Endothelial cell of umbilical vein (primary cell): Measurements from ENCODE around the gene BAZ1B. TPM values are rescaled to one million over a fixed set of nuclear protein-coding genes. Genes with fewer than 3 reads are reported as not detected.
A peak's percentile ranks its signal among the peaks of the same experiment; 100 is the strongest.

ENCODE experiments used
- BruUV-seq: library from RNA; stranded (reverse); fragments of 400-500 nt; replicated peaks from 2 replicates; lab custom pipeline; 2021; lab: Mats Ljungman, UMichigan
- CTCF ChIA-PET: fragments of 300-600, 350-600 bp; sonication (Branson Sonifier 250); formaldehyde crosslinking; loops from one replicate; lab custom pipeline; 2021; ENCODE audit warnings: antibody characterized with exemption, inconsistent platforms; lab: Charles Lee
- POLR2A ChIA-PET: fragments of 300-600, 350-600 bp; sonication (Branson Sonifier 250); formaldehyde crosslinking; loops from one replicate; lab custom pipeline; 2021; ENCODE audit warnings: antibody characterized with exemption, inconsistent platforms; lab: Charles Lee
- DNase-seq: peaks from one replicate; pipeline ENCODE4 v3.0.0-alpha.2; 2011; ENCODE audit warnings: low read depth, low spot score
- FAIRE-seq: peaks from 2 replicates; lab custom pipeline; 2011; peaks lifted over from hg19 to GRCh38; lab: Jason Lieb, UNC
- H2AFZ ChIP-seq: 2 replicates; pipeline ENCODE4 v1.6.0; 2012; ENCODE audit warnings: low read depth, low read length, control low read depth, inconsistent platforms
- H3K27ac ChIP-seq: 2 replicates; pipeline ENCODE4 v1.5.1; 2011; ENCODE audit warnings: low read depth, mild to moderate bottlenecking, control low read depth, low read length, moderate library complexity; ENCODE audit not compliant: insufficient read depth
- H3K27me3 ChIP-seq, 2 experiments: 2 replicates each; pipeline versions ENCODE4 v1.6.0 to v1.6.1; 2011; ENCODE audit warnings: low read length in 2 of 2, mixed read lengths in 1 of 2; ENCODE audit not compliant: control insufficient read depth in 2 of 2, insufficient read depth in 2 of 2
- H3K36me3 ChIP-seq, 2 experiments: 2 replicates in 1 of 2; 3 replicates in 1 of 2; pipeline ENCODE4 v1.5.1; 2011; ENCODE audit warnings: low read length in 2 of 2, mild to moderate bottlenecking in 1 of 2, moderate library complexity in 1 of 2; ENCODE audit not compliant: control insufficient read depth in 2 of 2, insufficient read depth in 2 of 2; ENCODE audit errors: extremely low read depth in 1 of 2
- H3K4me1 ChIP-seq: 3 replicates; pipeline ENCODE4 v1.5.1; 2011; ENCODE audit warnings: mild to moderate bottlenecking, low read length; ENCODE audit not compliant: control insufficient read depth, insufficient read depth; ENCODE audit errors: extremely low read depth
- H3K4me2 ChIP-seq: 2 replicates; pipeline ENCODE4 v1.6.1; 2011; ENCODE audit warnings: low read length, control low read depth, mixed read lengths; ENCODE audit not compliant: insufficient read depth
- H3K4me3 ChIP-seq, 3 experiments: fragments of 200-600 bp in 1 of 3; sonication (generic), shearing (Covaris generic) in 1 of 3; replicated peaks in 1 of 3; 2 replicates each; pipeline ENCODE4 v1.5.1; 2011 to 2016; ENCODE audit warnings: control low read depth in 3 of 3, low read length in 3 of 3, mild to moderate bottlenecking in 2 of 3, inconsistent platforms in 1 of 3, low read depth in 1 of 3, moderate library complexity in 1 of 3; ENCODE audit not compliant: insufficient read depth in 1 of 3
- H3K79me2 ChIP-seq: 2 replicates; pipeline ENCODE4 v1.6.0; 2012; ENCODE audit warnings: low read length, inconsistent platforms; ENCODE audit not compliant: control insufficient read depth, insufficient read depth
- H3K9ac ChIP-seq: replicated peaks from 2 replicates; pipeline ENCODE3; 2011; ENCODE audit warnings: low read length, control low read depth; ENCODE audit not compliant: insufficient read depth; ENCODE audit errors: extremely low read depth
- H3K9me1 ChIP-seq: replicated peaks from 3 replicates; pipeline ENCODE4 v1.6.0; 2011; ENCODE audit warnings: mild to moderate bottlenecking, low read length; ENCODE audit not compliant: control insufficient read depth, insufficient read depth; ENCODE audit errors: extremely low read depth
- H3K9me3 ChIP-seq: replicated peaks from 2 replicates; pipeline ENCODE4 v1.5.1; 2012; ENCODE audit warnings: low read length, inconsistent platforms; ENCODE audit not compliant: control insufficient read depth, insufficient read depth
- H4K20me1 ChIP-seq: replicated peaks from 2 replicates; pipeline ENCODE3; 2011; ENCODE audit warnings: mild to moderate bottlenecking, low read length; ENCODE audit not compliant: control insufficient read depth, insufficient read depth; ENCODE audit errors: extremely low read depth
- EZH2 ChIP-seq: IDR thresholded peaks from 2 replicates; pipeline ENCODE4 v1.6.1; 2012; ENCODE audit warnings: borderline replicate concordance, low read depth, mild to moderate bottlenecking, moderate library complexity, low read length, inconsistent platforms; ENCODE audit not compliant: severe bottlenecking
- FOS ChIP-seq: IDR thresholded peaks from 2 replicates; pipeline ENCODE4 v1.6.1; 2011; ENCODE audit warnings: mild to moderate bottlenecking, low read length, moderate library complexity, borderline replicate concordance; ENCODE audit not compliant: insufficient read depth
- MAX ChIP-seq: IDR thresholded peaks from 2 replicates; pipeline ENCODE4 v1.6.1; 2011; ENCODE audit not compliant: insufficient read depth, insufficient read length
- POLR2A ChIP-seq: IDR thresholded peaks from 2 replicates; pipeline ENCODE4 v1.6.1; 2012; ENCODE audit warnings: low read depth, mild to moderate bottlenecking, control low read depth, low read length
- dilution Hi-C: fragments of 300-500 bp; cut with MboI; formaldehyde crosslinking; loops from one replicate; pipeline ENCODE4 v1.15.0; 2019; ENCODE audit warnings: low sequenced_read_pairs; ENCODE audit not compliant: extremely low pct_ligation_motif_present
- intact Hi-C: fragments of 100-400 bp; cut with micrococcal nuclease; formaldehyde crosslinking; loops from one replicate; pipeline ENCODE4 v1.10.0; 2022
- polyA plus RNA-seq, 4 experiments: library from polyadenylated mRNA; depleted of rRNA in 3 of 4; stranded (reverse) in 3 of 4; unstranded in 1 of 4; fragments of >200 nt; gene quantifications; 2 replicates each; pipeline versions ENCODE4 v1.2.1 to v1.2.3, GENCODE V29; 2011 to 2012; ENCODE audit warnings: missing spikeins in 1 of 4
- total RNA-seq: library from RNA; stranded (reverse); gene quantifications from 2 replicates; pipeline ENCODE4 v1.2.3, GENCODE V29; 2021
- TF ChIP-seq, protein P1 (sequence below), 2 donors: IDR thresholded peaks; 1 replicate in 1 of 2; 2 replicates in 1 of 2; pipeline ENCODE4 v1.5.1; 2011; ENCODE audit warnings: low read length in 2 of 2, mild to moderate bottlenecking in 2 of 2, moderate library complexity in 2 of 2, control low read depth in 1 of 2, inconsistent platforms in 1 of 2, low read depth in 1 of 2; ENCODE audit not compliant: insufficient read depth in 1 of 2; ENCODE audit errors: extremely low read depth in 1 of 2

BAZ1B gene
- total and polyA plus RNA-seq, 2 donors (not counting 3 experiments of a cell fraction or from before 2014, with no cell fraction given): 16.2 to 74.7 TPM

- H3K4me1 ChIP-seq: no peaks in the 10 kb centered on the region
- no peaks in the 10 kb centered on the region for H3K79me2 ChIP-seq
- peaks cover 0 to 2% of the 10 kb centered on the region in 2 experiments for H3K27me3 ChIP-seq
- POLR2A ChIA-PET: no interaction called here
- no peaks in the 10 kb centered on the region for H4K20me1 ChIP-seq
- dilution Hi-C loops (no loop called here), intact Hi-C loops (loop anchor here (2.0 kb wide), 1 partner anchor 75 kb away; no protein-coding TSS in a partner anchor)
- no peak for DNase-seq
- H3K4me3 ChIP-seq: peak overlapping the region in 1 of 3 experiments; percentile 32
- CTCF ChIA-PET: no interaction called here
- TF ChIP-seq MAX (peak; percentile 61), FOS (no peak), EZH2 (peak; percentile 42), POLR2A (no peak)
- TF ChIP-seq, protein P1, sequence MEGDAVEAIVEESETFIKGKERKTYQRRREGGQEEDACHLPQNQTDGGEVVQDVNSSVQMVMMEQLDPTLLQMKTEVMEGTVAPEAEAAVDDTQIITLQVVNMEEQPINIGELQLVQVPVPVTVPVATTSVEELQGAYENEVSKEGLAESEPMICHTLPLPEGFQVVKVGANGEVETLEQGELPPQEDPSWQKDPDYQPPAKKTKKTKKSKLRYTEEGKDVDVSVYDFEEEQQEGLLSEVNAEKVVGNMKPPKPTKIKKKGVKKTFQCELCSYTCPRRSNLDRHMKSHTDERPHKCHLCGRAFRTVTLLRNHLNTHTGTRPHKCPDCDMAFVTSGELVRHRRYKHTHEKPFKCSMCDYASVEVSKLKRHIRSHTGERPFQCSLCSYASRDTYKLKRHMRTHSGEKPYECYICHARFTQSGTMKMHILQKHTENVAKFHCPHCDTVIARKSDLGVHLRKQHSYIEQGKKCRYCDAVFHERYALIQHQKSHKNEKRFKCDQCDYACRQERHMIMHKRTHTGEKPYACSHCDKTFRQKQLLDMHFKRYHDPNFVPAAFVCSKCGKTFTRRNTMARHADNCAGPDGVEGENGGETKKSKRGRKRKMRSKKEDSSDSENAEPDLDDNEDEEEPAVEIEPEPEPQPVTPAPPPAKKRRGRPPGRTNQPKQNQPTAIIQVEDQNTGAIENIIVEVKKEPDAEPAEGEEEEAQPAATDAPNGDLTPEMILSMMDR (IDR thresholded peaks at IDR 0.05; ENCODE audit: extremely low read depth in 1 of 2, insufficient read depth in 1 of 2, low read depth in 1 of 2, low read length in 2 of 2): no peak
- H3K4me2 ChIP-seq: peak overlapping the region; percentile 61
- peak overlapping the region; percentile 89 for H2AFZ ChIP-seq
- H3K9ac ChIP-seq: no peak overlapping the region
- H3K9me1 ChIP-seq: no peaks in the 10 kb centered on the region
- BruUV-seq: no TSS peak
- H3K36me3 ChIP-seq: no peaks in the 10 kb centered on the region
- no peaks in the 10 kb centered on the region for H3K9me3 ChIP-seq
- no peak for FAIRE-seq
- H3K27ac ChIP-seq: no peak overlapping the region
Observed at GRCh38 chr7:73433924-73434700, 88.0 kb downstream of the BAZ1B start.
